ENCODE results near the gene LRMDA.

Gene LRMDA

DNA sequence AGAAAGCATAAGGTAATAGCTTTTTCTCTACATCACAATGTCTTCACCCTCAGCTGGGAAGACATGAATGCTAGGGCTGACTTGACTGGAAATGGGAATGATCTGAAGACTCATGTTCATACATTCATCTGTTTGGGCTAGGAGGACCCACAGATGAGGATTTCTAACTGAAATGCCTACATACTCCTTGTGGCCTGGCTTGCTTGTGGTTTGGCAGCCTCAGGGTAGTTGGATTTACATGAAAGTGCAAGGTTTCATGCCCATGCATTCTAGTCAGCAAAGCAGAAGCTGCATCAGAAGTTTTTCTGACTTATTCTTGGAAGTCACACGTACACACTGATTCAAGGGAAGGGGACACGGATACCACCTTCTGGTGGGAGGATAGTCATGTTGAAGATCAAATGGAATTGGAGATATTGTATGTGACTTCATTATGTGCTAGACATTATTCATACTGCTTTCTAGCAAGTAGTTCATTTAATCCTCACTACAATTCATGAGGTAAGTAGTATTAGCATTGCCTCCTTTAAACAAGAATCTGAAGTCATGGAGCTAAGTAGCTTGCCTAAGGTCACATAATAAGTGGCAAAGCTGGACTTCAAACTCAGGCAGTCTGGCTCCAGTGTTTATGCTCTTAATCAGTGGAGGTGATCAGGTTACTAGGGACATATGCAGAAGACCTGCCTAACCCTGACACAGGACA is 957.0 kb downstream of the LRMDA start:
- no peak for ATAC-seq

DNA sequence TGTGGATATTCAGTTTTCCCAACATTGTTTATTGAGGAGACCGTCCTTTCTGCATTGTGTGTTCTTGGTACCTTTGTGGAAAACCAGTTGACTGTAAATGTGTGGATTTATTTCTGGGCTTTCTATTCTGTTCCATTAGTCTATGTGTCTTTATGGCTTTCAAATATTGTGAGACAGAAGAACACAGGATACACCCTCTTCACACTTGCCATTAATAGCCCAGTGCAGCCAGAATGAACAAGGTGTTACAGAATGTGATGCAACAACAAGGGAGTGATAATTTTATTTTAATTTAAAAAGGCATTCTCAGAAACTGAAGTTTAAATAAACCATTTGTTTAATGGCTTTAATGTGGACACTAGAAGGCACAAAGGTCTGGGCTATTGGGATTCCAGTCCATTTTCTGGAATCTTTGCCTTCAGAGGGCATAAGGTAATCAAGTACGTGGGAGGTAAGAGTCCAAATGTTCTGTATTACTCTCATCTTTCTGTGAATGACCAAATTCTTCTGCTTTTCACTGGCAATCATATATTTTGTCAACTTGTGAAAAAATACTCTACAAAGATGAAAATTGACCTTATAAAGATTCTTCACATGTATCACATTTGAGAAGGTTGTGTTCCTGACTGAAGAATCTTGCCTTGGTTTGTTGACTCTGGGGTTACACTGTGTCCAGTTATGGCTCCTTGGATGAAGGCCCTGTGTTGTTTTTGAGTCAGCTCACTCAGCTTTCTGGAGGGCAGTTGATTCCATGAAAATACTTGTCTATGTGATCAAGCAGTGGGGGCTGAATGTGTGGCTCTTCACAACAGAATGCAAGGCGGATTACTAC is 962.7 kb downstream of the LRMDA start:
- ATAC-seq = no peak

DNA sequence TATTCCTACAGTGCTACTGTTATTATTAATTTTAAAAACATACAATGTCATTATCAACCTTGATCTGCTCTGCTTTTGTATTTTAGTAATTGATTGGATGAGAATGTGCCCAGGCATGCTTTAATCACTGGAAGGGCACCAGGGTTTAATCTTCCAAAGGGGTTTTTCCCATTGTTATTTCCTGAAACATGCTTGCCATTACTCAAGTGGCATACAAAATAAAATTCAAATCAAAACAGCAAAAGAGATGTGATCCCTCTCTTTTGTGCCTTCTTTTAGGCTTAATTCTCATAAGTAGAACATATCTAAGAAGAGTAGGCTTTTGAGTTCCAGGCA is 963.3 kb downstream of the LRMDA start:
- no peak for ATAC-seq

DNA sequence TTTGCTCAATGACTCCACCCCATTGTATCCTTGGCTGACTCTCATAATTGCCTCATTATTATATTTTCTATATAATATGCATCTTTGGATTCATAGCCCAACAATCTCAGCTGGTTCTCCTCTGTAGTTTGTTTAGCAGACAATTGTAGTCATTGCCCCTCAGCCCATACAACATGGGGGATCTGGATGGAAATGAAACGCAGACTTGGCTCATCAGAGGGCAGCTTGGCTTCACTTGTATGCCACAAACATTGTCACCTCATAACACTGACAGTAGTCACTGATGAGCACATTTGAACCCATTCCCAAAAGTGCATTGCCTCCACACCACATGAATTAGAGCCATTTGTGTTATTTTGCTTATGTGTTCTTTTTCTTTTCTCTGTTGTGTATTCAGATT is 963.8 kb downstream of the LRMDA start:
- ATAC-seq = no peak

DNA sequence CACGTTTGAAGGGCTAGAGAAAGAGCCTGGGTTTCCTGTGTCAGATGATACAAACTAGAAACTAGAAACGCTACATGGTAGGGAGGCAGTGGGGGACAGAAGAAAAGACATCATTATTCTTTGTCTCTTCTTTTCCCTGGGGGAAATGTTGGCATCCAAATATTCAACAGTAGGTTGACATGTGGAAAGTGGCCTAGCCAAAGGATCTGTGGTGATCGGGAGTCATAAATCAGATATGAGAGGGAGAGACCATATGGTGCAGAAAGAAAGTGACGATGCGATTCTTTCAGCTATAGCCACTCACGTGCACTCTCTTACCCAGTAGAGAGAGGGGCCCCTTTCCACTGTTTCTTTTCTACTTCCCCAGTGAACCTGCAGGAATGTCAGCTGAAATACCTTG is 964.7 kb downstream of the LRMDA start:
- no peak for ATAC-seq

DNA sequence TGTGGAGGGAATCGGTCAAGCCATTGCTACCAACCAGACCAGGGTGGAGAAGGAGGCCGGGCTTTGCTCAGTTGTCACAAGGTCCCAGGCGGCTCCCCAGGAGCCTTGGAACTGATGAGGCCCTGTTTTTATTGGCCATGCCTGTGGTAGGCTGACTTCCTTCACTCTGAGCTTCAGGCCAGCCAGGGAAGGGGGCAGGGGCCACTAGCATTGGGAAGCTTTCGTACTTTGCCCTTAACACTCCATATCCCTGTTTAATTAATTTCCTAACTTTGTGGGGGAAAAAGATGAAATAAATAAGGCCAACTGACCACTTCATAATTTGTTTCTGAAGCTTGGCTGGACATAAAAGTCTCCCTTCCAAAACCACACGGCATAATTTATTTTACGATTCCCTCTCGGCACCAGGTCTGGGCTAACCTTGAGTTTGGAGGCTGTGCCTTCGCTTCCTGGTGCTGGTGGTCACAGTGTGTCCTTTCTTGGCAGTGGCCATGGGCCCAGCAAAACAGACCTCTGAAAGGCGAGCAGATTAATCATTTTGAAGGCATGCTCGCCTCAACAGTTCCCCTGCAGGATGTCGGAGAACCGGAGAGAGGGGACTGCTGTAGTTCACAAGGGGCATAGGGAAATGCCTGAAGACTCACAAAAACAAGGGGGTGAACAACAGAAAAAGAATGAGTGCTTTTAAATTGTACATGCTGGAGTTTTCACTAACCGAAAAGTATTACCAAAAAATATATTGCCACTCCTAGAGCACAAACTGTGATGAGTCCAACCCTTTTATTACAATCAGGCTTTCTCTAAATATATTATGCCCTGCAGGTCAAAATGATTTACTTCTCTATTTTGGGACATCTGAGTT is 966.0 kb downstream of the LRMDA start:
- no peak for ATAC-seq

DNA sequence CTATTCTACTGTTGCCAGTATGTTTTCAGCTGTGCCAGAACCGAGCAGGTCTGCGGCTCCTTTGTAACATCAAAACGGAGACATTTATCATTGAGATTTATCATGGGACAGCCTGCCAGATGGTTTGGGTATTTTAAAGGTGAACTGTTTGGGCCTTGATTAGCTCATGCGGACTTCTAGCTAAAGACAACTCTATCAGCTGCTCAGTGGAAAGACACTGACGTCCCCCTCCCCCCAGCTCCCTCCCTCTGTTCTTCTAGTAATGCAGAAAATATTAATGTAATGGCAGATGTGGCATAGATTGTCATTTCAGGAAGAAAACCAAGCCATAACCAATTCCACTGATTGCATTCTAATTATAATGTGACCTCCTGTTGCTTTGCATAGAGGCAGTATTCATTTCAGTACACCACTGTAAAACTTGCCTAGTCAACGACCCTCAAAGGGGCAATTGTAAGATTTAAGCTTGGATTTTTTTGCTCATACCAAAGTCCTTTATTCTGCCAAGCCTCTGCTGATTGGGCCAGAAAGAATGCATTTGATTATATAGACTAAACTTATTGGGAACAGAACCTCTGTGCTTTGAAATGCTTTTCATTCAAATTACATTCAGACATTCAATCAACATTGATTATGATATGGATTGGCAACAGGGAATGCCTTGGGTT is 966.8 kb downstream of the LRMDA start:
- ATAC-seq = no peak

DNA sequence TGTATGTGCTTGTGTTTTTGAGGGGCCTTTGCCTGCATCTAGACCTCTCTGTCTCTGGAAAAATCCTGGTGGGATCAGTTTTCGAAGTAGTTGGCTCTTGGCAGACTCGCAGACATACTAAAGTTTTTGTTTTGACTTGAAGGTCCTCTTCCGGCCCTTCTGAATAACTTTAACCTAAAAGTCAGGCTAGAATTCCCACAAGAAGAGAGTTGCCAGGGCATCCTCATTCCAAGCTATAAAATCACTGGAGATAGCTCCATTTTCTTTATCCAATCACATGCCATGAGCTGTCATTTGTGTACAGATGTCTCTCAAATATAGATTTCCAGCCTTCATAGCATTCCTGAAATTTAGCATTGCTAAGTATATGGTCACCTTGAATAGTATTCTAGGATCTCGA is 967.8 kb downstream of the LRMDA start:
- ATAC-seq = no peak

DNA sequence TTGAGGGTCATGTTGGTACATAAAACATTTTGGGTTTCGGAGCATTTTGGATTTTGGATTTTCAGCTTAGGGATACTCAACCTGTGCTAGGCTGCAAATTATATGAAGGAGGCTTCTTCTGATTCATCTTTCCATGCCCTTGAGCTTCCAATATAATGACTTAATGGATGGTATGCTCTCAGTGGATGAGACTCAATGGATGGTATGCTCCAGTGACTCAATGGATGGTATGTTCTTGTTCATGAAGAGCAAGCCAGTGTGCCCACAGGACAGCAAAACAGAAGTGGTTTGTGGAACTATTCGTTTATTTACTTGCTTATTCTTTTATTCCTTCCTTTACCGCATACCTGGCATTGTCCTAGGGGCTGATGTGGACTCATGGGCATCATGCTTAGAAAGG is 969.6 kb downstream of the LRMDA start:
- no peak for ATAC-seq

DNA sequence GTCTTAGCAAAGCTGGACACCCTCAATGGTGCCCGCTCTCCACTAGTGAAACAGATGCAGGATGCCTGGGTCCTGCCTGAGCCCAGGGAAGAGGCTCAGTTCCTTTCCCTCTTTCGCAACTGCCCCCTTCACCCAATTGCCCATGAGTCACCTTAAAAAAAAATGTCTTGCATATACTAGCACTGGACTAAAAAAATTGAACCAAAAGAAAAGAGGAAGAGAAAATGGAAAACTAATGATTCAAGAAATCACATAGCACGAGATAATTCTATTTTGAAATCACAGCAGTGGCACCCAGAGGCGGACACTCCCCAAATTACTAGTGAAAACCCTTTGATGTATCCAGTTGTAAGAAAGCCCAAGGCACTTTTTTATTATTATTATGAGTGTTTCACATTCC is 972.5 kb downstream of the LRMDA start:
- ATAC-seq = no peak

DNA sequence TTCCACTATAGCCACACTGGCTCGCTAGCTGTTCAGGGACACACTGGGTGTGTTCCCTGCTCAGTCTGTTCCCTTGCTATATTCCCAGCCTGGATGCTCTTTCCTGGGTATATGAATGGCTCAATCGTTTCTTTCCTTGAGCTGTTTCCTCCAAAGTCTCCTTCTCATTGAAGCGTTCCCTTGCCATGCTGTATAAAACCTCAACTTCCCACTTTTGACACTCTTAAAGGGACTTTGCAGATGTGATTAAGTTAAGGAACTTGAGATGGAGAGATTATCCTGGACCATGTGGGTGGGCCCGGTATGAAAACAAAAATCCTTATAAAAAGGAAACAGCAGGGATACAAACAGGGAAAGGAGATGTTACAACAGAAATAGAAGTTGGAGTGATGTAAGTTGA is 973.1 kb downstream of the LRMDA start:
- no peak for ATAC-seq

DNA sequence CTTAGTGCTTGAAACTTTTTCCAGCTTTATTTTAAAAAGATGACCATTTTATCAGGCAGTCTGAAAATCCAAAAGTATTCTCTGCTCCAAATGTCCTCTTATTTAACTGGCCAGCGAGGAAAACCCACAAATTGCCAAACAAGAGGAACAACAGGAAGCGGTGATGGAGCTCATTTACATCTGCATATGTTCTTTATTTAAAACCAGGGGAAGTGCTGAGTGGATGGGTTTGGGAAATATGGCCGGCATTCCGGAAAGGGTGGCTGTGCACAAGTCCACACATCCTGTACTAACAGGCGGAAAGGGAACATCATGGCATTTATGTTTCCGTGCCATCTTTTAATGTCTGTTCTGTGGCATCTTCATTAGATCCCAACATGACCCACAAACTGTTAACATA is 974.5 kb downstream of the LRMDA start:
- no peak for ATAC-seq

DNA sequence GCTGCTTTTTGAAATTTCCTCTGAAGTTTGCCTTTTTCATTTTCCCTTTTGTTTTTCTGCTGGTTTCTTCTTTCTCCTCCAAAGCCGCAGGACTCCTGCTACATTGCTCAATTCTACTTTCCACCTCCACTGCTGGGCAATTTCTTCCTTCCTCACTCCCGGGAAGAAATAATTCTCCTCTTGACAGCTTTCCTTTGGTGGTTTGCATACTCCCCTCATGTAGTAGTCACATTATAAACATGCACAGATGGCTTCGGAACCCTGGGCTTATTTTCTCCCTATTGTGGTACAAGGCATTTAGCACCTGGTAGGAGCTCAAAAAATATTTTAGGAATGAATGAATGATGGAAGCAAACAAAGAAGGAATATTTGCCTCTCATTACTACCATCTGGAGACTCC is 977.2 kb downstream of the LRMDA start:
- ATAC-seq = no peak

DNA sequence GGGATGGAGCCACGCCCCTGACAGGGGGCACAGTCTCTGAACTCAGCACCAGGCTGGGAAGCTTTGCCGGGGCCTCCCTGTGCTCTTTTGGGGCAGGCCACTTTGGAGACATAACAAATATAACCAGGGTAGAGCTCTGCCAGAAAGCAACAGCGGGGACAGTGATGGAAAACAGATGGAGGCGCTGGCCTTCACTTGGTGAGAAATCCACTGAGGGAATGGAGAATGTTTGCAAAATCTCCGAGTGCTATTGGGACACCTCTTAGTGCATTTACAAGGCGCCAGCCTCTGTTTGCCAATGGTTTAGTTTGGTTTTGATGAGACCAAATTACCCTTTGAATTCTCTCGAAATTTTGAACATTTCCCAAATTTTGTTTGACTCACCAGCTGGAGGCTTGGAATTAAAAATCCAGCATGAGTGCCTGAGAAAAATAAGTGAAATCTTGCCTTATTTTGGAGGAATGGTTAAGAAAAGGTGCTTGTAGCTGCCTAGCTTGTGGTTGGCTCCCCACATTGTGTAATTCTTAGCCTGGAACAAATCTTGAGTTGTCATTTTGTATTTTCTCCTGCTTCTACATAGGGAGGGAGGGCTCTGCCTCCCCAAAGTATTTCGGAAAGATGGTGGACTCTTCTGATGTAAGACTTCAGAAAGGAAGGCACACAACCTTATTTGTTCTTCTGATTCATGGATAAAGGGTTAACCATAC is 980.5 kb downstream of the LRMDA start:
- ATAC-seq = no peak

DNA sequence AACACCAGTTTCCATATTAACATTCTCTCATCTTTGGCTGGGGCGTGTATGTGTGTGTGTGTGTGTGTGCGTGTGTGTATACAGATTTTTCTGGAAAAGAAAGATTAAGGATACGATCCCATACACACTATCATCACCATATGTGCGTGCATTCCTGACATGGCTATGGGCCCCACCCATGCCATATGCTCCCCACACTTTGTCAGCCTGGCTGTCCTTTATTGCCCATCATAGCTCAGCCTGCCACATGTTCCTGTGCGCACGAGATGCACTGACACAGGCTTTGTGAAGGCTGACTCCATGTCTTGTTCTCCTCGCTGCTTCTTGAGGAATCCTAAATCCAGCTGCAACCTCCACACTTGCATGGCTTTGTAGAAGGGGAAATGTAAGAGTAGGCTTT is 984.1 kb downstream of the LRMDA start:
- no peak for ATAC-seq

DNA sequence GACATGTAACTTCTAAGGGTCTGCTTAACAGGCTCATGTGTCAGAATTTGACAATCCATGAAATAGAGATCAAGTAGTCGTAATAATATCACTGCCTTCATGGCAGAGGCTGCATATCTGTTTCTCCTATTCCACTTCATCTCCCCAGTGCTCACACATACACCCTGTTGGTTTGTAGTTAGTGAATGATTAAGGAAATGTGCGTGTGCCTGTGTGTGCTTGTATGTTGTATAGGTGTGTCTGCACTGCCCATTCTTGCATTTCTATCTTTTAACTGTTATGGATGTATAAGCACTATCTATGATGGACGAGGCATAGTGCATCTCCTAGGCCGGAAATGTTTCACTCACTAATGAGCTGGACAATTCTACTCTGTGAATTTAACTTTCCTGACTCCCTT is 985.2 kb downstream of the LRMDA start:
- no peak for ATAC-seq

DNA sequence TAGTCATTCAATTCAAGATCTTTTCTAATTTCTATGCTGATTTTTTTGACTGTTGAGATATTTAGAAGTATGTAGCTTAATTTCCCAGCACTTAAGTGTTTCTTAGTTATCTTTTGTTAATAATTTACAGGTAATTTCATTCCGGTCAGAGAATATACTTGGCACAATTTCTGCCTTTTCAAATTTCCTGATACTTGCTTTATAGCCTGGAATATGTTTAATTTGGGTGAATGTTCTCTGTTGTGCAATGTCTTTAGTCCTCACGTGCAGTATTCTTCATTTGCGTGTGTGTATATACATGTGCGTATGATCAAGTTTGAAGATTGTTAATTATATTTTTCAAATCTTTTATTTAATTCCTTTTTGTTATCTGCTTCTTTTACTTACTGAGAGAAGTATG is 989.3 kb downstream of the LRMDA start:
- no peak for ATAC-seq

DNA sequence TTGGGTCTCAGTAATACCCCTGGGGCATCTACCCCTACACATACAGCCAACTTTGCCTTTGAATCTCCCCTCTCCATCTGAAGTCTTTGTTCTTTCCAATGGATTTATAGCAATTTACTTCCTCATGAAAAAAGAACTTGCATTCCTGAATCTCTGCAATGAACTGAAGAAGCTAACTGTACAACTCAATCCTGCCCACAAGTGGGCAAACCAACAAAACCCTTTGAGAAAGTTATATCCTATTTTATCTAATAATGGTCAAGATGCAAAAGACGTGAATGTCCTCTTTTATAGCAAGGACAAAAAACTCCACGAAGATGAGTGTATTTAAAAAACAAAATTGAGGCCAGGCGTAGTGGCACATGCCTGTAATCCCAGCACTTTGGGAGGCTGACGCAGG is 991.3 kb downstream of the LRMDA start:
- no peak for ATAC-seq

DNA sequence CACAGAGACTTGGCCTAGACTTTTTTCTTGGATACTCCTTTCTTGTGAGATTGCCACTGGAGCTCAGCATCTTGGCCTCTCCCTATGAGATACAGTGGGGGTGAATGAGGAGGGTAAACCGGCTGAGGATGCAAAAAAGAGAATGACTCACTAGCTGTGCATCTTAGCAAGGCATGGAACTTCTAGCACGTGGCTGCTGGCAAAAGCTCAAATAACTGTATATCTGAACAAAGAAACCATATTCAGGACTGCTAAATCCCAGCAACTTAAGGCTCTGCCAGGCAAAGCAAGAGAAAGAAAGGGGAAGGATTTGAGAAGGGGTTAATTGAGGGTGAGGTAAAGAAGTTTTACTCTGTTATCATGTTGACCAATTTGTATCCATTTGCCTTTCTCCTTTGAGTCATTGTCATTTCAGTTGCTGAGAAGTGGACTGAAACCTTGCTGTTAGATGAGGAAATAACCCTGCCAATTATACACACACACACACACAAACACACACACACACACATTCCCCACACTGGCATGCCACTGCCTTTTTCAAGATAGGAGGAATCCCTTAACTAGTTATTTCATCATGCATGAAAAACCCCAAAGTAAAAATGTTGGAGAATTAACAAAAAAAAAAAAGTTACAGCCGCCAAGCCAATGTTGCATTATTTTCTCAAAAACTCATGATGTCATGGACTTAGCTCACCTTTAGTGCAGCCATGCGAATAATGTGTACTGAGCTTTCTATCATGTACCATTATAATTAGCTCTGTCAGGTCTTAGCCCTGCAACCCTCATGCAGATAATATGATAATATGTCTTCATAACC is 997.3 kb downstream of the LRMDA start:
- no peak for ATAC-seq

DNA sequence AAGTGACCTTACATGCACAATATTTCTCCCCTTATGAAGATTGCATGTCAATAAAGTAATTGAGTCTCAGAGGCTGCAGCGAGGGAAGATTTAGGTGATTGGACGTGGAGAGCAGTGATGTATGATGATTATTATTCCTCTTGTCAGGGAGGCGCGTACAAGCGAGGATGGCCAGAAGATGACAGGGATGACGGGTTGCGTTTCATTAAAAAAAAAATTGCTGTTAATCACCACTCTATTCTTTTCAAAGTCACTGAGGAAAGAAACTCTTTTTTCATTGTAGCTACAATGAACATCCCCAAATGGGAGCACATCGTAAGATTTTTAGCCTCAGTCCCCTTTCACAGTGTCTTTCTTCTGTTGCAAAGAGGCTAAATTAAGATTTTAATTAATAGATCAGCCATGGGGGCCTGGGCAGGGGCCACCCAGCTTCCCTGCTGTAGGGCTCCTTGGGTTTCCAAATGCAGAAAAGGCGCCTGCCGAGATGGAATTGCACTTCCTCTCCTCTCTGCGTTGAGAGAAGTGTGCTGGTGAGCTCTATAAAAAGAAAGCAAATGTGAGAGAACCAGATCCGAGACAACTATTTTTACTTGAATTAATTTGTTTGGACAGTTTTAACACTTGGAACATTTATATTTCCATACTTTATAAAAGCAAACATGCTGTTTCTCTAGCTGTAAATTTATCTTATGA is 998.1 kb downstream of the LRMDA start:
- no peak for ATAC-seq
